A549 (cell line): Measurements from ENCODE around the gene SHANK1. TPM values are rescaled to one million over a fixed set of nuclear protein-coding genes. Genes with fewer than 3 reads are reported as not detected.
"Not testable (repeated sequence)": the region's sequence is repeated elsewhere in the genome, so short reads cannot be mapped to it uniquely, and the experiment has no call there.

Experiments
- ATAC-seq, 2 experiments: fragments of 200-7000 bp in 1 of 2; fragments of >200 bp in 1 of 2; cut with Nextera tagmentation in 1 of 2; cut with Tn5 transposase in 1 of 2; 3 replicates each; pipeline versions ENCODE4 v1.8.0 to v1.9.1; 2018 to 2020; ENCODE audit warnings: mild to moderate bottlenecking in 1 of 2, moderate library complexity in 1 of 2
- CTCF ChIA-PET: fragments of 300-600 bp; sonication (Branson Sonifier 250); formaldehyde crosslinking; extraction: SDS; loops from one replicate; lab custom pipeline; 2021; ENCODE audit warnings: antibody characterized with exemption, inconsistent platforms; lab: Yijun Ruan, JAX
- POLR2A ChIA-PET: fragments of 350-600 bp; formaldehyde crosslinking; extraction: SDS; loops from one replicate; lab custom pipeline; 2021; ENCODE audit warnings: antibody characterized with exemption, inconsistent platforms; lab: Yijun Ruan, JAX
- DNase-seq, 2 experiments: peaks; one replicate each; pipeline versions ENCODE4 v3.0.0 to v3.0.0-alpha.2; 2011 to 2016; ENCODE audit warnings: low read depth in 1 of 2, low spot score in 1 of 2
- FAIRE-seq: peaks from 2 replicates; lab custom pipeline; 2011; peaks lifted over from hg19 to GRCh38; lab: Jason Lieb, UNC
- H3K27ac ChIP-seq, 2 experiments: fragments of >200 bp; sonication (Bioruptor Twin); formaldehyde crosslinking; 3 replicates each; pipeline ENCODE4 v1.5.1; 2016 to 2017
- H3K4me1 ChIP-seq: fragments of >200 bp; sonication (Bioruptor Twin); formaldehyde crosslinking; 3 replicates; pipeline ENCODE4 v1.6.1; 2016
- H3K4me2 ChIP-seq: fragments of >200 bp; sonication (Bioruptor Twin); formaldehyde crosslinking; 3 replicates; pipeline ENCODE4 v1.6.1; 2016
- H3K4me3 ChIP-seq: fragments of >200 bp; sonication (Bioruptor Twin); formaldehyde crosslinking; 3 replicates; pipeline ENCODE4 v1.5.1; 2016
- H3K9me3 ChIP-seq: fragments of >200 bp; sonication (Bioruptor Twin); formaldehyde crosslinking; 3 replicates; pipeline ENCODE4 v1.6.1; 2016
- BHLHE40 ChIP-seq: IDR thresholded peaks from 2 replicates; pipeline ENCODE4 v1.6.1; 2012; ENCODE audit warnings: low read depth, low read length, inconsistent platforms
- CTCF ChIP-seq: fragments of >200 bp; sonication (Bioruptor Twin); formaldehyde crosslinking; IDR thresholded peaks from 3 replicates; pipeline ENCODE4 v1.5.1; 2016
- EP300 ChIP-seq, 2 experiments: fragments of >200 bp; sonication (Bioruptor Twin); formaldehyde crosslinking; IDR thresholded peaks; 2 replicates in 1 of 2; 3 replicates in 1 of 2; pipeline ENCODE4 v1.6.1; 2016 to 2017
- ESRRA ChIP-seq: fragments of 150-350 bp; IDR thresholded peaks from 2 replicates; pipeline ENCODE4 v1.6.1; 2014; ENCODE audit warnings: mild to moderate bottlenecking, low read length, borderline replicate concordance
- FOSL2 ChIP-seq, 2 experiments: fragments of 450-650 bp in 1 of 2; fragments of >200 bp in 1 of 2; sonication (Bioruptor Twin) in 1 of 2; formaldehyde crosslinking; IDR thresholded peaks; 2 replicates each; pipeline versions ENCODE4 v1.5.0 to v1.6.1; 2016 to 2020; ENCODE audit warnings: mild to moderate bottlenecking in 1 of 2, moderate library complexity in 1 of 2
- FOXS1 ChIP-seq: fragments of 250-450 bp; sonication (Bioruptor Pico); IDR thresholded peaks from 2 replicates; pipeline ENCODE4 v1.5.0; 2020; ENCODE audit warnings: mild to moderate bottlenecking, moderate library complexity
- HDAC2 ChIP-seq: fragments of 200-600 bp; sonication (generic); IDR thresholded peaks from 2 replicates; pipeline ENCODE4 v1.6.1; 2016
- HES2 ChIP-seq: fragments of >200 bp; sonication (Bioruptor Twin); formaldehyde crosslinking; IDR thresholded peaks from 2 replicates; pipeline ENCODE4 v1.6.1; 2016
- HOXA7 ChIP-seq: fragments of 250-450 bp; sonication (Bioruptor Pico); IDR thresholded peaks from 2 replicates; pipeline ENCODE4 v1.5.0; 2020; ENCODE audit warnings: mild to moderate bottlenecking, moderate library complexity
- JUNB ChIP-seq: fragments of >200 bp; sonication (Bioruptor Twin); formaldehyde crosslinking; IDR thresholded peaks from 2 replicates; pipeline ENCODE4 v1.6.1; 2016
- MAFK ChIP-seq: fragments of 450-650 bp; IDR thresholded peaks from 2 replicates; pipeline ENCODE4 v1.6.1; 2014; ENCODE audit not compliant: partially characterized antibody
- MAZ ChIP-seq: fragments of 150-350 bp; IDR thresholded peaks from 2 replicates; pipeline ENCODE4 v1.6.1; 2014; ENCODE audit warnings: antibody characterized with exemption, low read depth, low read length, borderline replicate concordance
- MYC ChIP-seq: IDR thresholded peaks from 2 replicates; pipeline ENCODE4 v1.6.1; 2012; ENCODE audit warnings: mild to moderate bottlenecking, inconsistent platforms, low read length, improper control_type of control experiment, borderline replicate concordance
- NPAS2 ChIP-seq: fragments of 250-450 bp; sonication (Bioruptor Pico); IDR thresholded peaks from 2 replicates; pipeline ENCODE4 v1.8.0; 2022; ENCODE audit warnings: mild to moderate bottlenecking, moderate library complexity, borderline replicate concordance
- RAD21 ChIP-seq, 2 experiments: fragments of >200 bp in 1 of 2; sonication (Bioruptor Twin) in 1 of 2; formaldehyde crosslinking in 1 of 2; IDR thresholded peaks in 1 of 2; conservative IDR thresholded peaks in 1 of 2; 2 replicates in 1 of 2; 3 replicates in 1 of 2; pipeline ENCODE4 v1.6.1; 2012 to 2018; ENCODE audit warnings: inconsistent platforms in 1 of 2
- USF2 ChIP-seq: fragments of 450-650 bp; IDR thresholded peaks from 2 replicates; pipeline ENCODE4 v1.6.1; 2014; ENCODE audit warnings: antibody characterized with exemption
- ZFP36 ChIP-seq: fragments of 450-650 bp; IDR thresholded peaks from 2 replicates; pipeline ENCODE4 v1.6.1; 2014; ENCODE audit warnings: borderline replicate concordance; ENCODE audit not compliant: partially characterized antibody
- WGBS: methylation state at CpG from one replicate; pipeline ENCODE4 v1.1.6; 2017; ENCODE audit errors: missing lambda C conversion rate; 5-methylcytosine and 5-hydroxymethylcytosine counted together
- polyA plus RNA-seq, 4 experiments: library from polyadenylated mRNA; depleted of rRNA in 3 of 4; stranded (reverse); fragments of >200 nt; fragmentation: RNase III in 1 of 4; extraction: RNeasy Plus Mini Kit Qiagen cat#74134 plus additional on column Dnase treatment in 1 of 4; gene quantifications; 2 replicates in 3 of 4; 3 replicates in 1 of 4; pipeline ENCODE4 v1.2.3, GENCODE V29; 2011 to 2017
- TF ChIP-seq, protein P1 (sequence below): IDR thresholded peaks from 2 replicates; pipeline ENCODE4 v1.6.1; 2012
- TF ChIP-seq, protein P2 (sequence below): IDR thresholded peaks from 2 replicates; pipeline ENCODE4 v1.6.1; 2012

The SHANK1 gene
- polyA plus RNA-seq, 2 of the 4 experiments (the other 2 are of a cell fraction), result 0.04 to 0.17 TPM

DNA sequence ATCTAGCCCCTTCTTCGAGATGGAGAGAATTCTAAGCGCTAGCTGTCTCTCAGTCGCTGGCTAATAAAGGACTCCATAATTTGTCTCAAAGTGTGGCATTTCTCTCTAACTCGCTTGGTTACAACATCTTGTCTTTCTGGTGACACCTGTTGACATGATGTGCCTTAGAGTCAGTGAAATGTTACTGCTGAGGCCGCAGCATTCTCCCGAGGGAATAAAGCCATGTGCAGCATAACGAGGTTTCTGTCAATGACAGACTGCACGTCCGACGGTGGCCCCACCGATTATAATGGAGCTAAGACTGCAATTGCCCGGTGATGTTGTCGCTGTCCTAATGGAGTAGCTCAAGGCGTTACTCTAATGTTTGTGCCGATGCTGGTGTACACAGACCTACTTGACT lies 30.4 kb upstream of the SHANK1 start:
- H3K4me3 ChIP-seq, result no peak overlapping the region
- TF ChIP-seq FOXS1 (CRISPR knock-in tag) (no peak), RAD21 (conservative IDR thresholded peaks at IDR 0.05 in 1 of 2, IDR thresholded peaks at IDR 0.05 in 1 of 2) (no peak)
- TF ChIP-seq, protein P1, sequence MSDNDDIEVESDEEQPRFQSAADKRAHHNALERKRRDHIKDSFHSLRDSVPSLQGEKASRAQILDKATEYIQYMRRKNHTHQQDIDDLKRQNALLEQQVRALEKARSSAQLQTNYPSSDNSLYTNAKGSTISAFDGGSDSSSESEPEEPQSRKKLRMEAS, result no peak
- TF ChIP-seq, all 56 proteins: peak for 0
- ATAC-seq, result no peak
- no peak for DNase-seq
- 62% methylated on average over 15 of the region's 15 CpGs for WGBS
- H3K4me2 ChIP-seq, result no peak overlapping the region
- no peak overlapping the region for H3K27ac ChIP-seq
- peaks cover 6% of the 10 kb centered on the region; the same call in 1 of the 3 replicates for H3K4me1 ChIP-seq
- ChIA-PET CTCF (interaction anchor here (1.0 to 2.9 kb wide), 5 partner anchors 9 to 212 kb away, joined by 3 to 17 read pairs (median 4); no protein-coding TSS in a partner anchor), POLR2A (interaction anchor here (1.6 kb wide), 1 partner anchor 25 kb away, joined by 4 read pairs; no protein-coding TSS in a partner anchor)
- no peaks in the 10 kb centered on the region for H3K9me3 ChIP-seq
- FAIRE-seq, result no peak

GRCh38 chr19:50749490-50749889 lies 29.9 kb upstream of the SHANK1 start:
- H3K27ac ChIP-seq, result no peak overlapping the region
- ATAC-seq, result no peak
- WGBS, result 66% methylated on average over 6 of the region's 6 CpGs
- ChIA-PET POLR2A (interaction anchor here (1.6 kb wide), 1 partner anchor 25 kb away, joined by 4 read pairs; no protein-coding TSS in a partner anchor), CTCF (interaction anchor here (1.0 to 2.9 kb wide), 6 partner anchors 10 to 212 kb away, joined by 3 to 17 read pairs (median 4); no protein-coding TSS in a partner anchor)
- H3K4me3 ChIP-seq, result no peak overlapping the region
- no peak for TF ChIP-seq HOXA7 (CRISPR knock-in tag)
- no peak for FAIRE-seq
- H3K9me3 ChIP-seq, result no peaks in the 10 kb centered on the region
- peaks cover 6% of the 10 kb centered on the region; the same call in 1 of the 3 replicates for H3K4me1 ChIP-seq
- no peak overlapping the region for H3K4me2 ChIP-seq
- DNase-seq, result no peak

- H3K27ac ChIP-seq, H3K4me3 ChIP-seq, FAIRE-seq, DNase-seq, H3K4me2 ChIP-seq, H3K4me1 ChIP-seq, ATAC-seq, H3K9me3 ChIP-seq, POLR2A ChIA-PET: not testable (repeated sequence)
- CTCF ChIA-PET, result interaction anchor here (0.7 kb wide), 1 partner anchor 18 kb away, joined by 3 read pairs; no protein-coding TSS in a partner anchor
- 86% methylated on average over 14 of the region's 14 CpGs for WGBS
Observed at GRCh38 chr19:50747141-50747540, 27.5 kb upstream of the SHANK1 start.

GRCh38 chr19:50745221-50745620 lies 25.6 kb upstream of the SHANK1 start:
- no peak for FAIRE-seq
- ATAC-seq, result no peak
- Histone ChIP-seq H3K27ac (no peak overlapping the region), H3K4me1 (peaks cover 6% of the 10 kb centered on the region; the same call in 1 of the 3 replicates), H3K4me3 (no peak overlapping the region), H3K4me2 (no peak overlapping the region), H3K9me3 (no peaks in the 10 kb centered on the region)
- TF ChIP-seq MAFK, result no peak
- no peak for TF ChIP-seq HES2
- no peak for TF ChIP-seq ZFP36
- no peak for TF ChIP-seq EP300 (IDR thresholded peaks at IDR 0.05)
- TF ChIP-seq CTCF, result no peak
- no peak for TF ChIP-seq NPAS2
- no peak for TF ChIP-seq BHLHE40
- TF ChIP-seq, protein P2, sequence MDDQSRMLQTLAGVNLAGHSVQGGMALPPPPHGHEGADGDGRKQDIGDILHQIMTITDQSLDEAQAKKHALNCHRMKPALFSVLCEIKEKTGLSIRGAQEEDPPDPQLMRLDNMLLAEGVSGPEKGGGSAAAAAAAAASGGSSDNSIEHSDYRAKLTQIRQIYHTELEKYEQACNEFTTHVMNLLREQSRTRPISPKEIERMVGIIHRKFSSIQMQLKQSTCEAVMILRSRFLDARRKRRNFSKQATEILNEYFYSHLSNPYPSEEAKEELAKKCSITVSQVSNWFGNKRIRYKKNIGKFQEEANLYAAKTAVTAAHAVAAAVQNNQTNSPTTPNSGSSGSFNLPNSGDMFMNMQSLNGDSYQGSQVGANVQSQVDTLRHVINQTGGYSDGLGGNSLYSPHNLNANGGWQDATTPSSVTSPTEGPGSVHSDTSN, result no peak
- no peak for TF ChIP-seq MYC
- TF ChIP-seq JUNB, result no peak
- no peak for TF ChIP-seq MAZ
- no peak for TF ChIP-seq USF2
- TF ChIP-seq FOSL2 (IDR thresholded peaks at IDR 0.05), result no peak
- no peak for TF ChIP-seq FOSL2 (CRISPR knock-in tag; IDR thresholded peaks at IDR 0.05)
- TF ChIP-seq ESRRA, result no peak
- no peak for TF ChIP-seq HDAC2
- POLR2A ChIA-PET, result interaction anchor here (1.1 kb wide), 1 partner anchor 20 kb away, joined by 4 read pairs; no protein-coding TSS in a partner anchor
- CTCF ChIA-PET, result interaction anchor here (0.7 to 4.2 kb wide), 4 partner anchors 14 to 497 kb away, joined by 3 to 24 read pairs (median 4); partner anchors contain the start of gene CLEC11A
- 52% methylated on average over 10 of the region's 10 CpGs for WGBS
- no peak for DNase-seq
